SH-SY5Y (cell line): ENCODE results near the gene FBXO10.

Experiments
- GATA2 ChIP-seq: IDR thresholded peaks from 2 replicates; pipeline ENCODE4 v1.6.1; 2011; ENCODE audit warnings: mild to moderate bottlenecking, low read depth, low read length
- GATA3 ChIP-seq: IDR thresholded peaks from 2 replicates; pipeline ENCODE4 v1.6.1; 2011; ENCODE audit warnings: low read depth, mild to moderate bottlenecking, low read length, moderate library complexity

GRCh38 chr9:37620396-37620795, 44.2 kb upstream of the FBXO10 start:
- TF ChIP-seq GATA2: no peak
- no peak for TF ChIP-seq GATA3
